OCI-LY7 (cell line): ENCODE measurements around the gene DVL2.

Source experiments
- CTCF ChIP-seq: fragments of 200-600 bp; sonication (generic); conservative IDR thresholded peaks from 2 replicates; pipeline ENCODE4 v1.5.1; 2014; ENCODE audit warnings: mild to moderate bottlenecking, antibody characterized with exemption, low read length, moderate library complexity, mixed read lengths
- EZH2phosphoT487 ChIP-seq: fragments of 200-600 bp; sonication (generic); IDR thresholded peaks from 2 replicates; pipeline ENCODE4 v1.6.1; 2018; ENCODE audit warnings: low read depth, borderline replicate concordance, mild to moderate bottlenecking, mixed run types, antibody characterized with exemption, low read length, moderate library complexity, mixed read lengths

GRCh38 chr17:7282752-7283321 lies 48.5 kb upstream of the DVL2 start:
- TF ChIP-seq CTCF (peak; percentile 32; the same call in 1 of the 2 replicates), EZH2phosphoT487 (no peak)
